ENCODE measurements around the gene ATP8A1.
"Not testable (repeated sequence)": the region's sequence is repeated elsewhere in the genome, so short reads cannot be mapped to it uniquely, and the experiment has no call there.

ATP8A1 gene

GRCh38 chr4:42390622-42391354, 266.1 kb downstream of the ATP8A1 start:
- H3K4me3 ChIP-seq (ENCODE audit: low read length) = no peak overlapping the region
- no peak for TF ChIP-seq CTCF (conservative IDR thresholded peaks at IDR 0.05; ENCODE audit: low read length)
- DNase-seq (ENCODE audit: low read depth) = no peak

GRCh38 chr4:42385516-42385915, 271.4 kb downstream of the ATP8A1 start:
- no peak for DNase-seq (ENCODE audit: low read depth)
- no peak for TF ChIP-seq CTCF (conservative IDR thresholded peaks at IDR 0.05; ENCODE audit: low read length)
- no peak overlapping the region for H3K4me3 ChIP-seq (ENCODE audit: low read length)

GRCh38 chr4:42381666-42382065, 275.2 kb downstream of the ATP8A1 start:
- TF ChIP-seq CTCF (conservative IDR thresholded peaks at IDR 0.05; ENCODE audit: low read length) = no peak
- no peak for DNase-seq (ENCODE audit: low read depth)
- H3K4me3 ChIP-seq (ENCODE audit: low read length) = no peak overlapping the region

- DNase-seq (ENCODE audit: low read depth) = no peak
- H3K4me3 ChIP-seq (ENCODE audit: low read length) = no peak overlapping the region
- TF ChIP-seq CTCF (conservative IDR thresholded peaks at IDR 0.05; ENCODE audit: low read length) = no peak
These were observed 279.4 kb downstream of the ATP8A1 start for GRCh38 chr4:42377497-42377896.

- not testable (repeated sequence) for H3K4me3 ChIP-seq (ENCODE audit: low read length); DNase-seq (ENCODE audit: low read depth)
These were observed 284.6 kb downstream of the ATP8A1 start for GRCh38 chr4:42372303-42372702.

GRCh38 chr4:42371305-42372252, 285.3 kb downstream of the ATP8A1 start:
- peak; percentile 42 for DNase-seq (ENCODE audit: low read depth)
- no peak overlapping the region for H3K4me3 ChIP-seq (ENCODE audit: low read length)
- TF ChIP-seq CTCF (conservative IDR thresholded peaks at IDR 0.05; ENCODE audit: low read length) = peak; percentile 55

GRCh38 chr4:42369489-42369888, 287.4 kb downstream of the ATP8A1 start:
- DNase-seq (ENCODE audit: low read depth) = no peak
- TF ChIP-seq CTCF (conservative IDR thresholded peaks at IDR 0.05; ENCODE audit: low read length) = no peak

More at GRCh38 chr4:42369489-42369888, 287.4 kb downstream of the ATP8A1 start:
- H3K4me3 ChIP-seq (ENCODE audit: low read length) = no peak overlapping the region

All from AG10803 (cell line).